Sigmoid colon (tissue), 7 donors: Measurements from ENCODE around the gene BBS5. TPM values are rescaled to one million over a fixed set of nuclear protein-coding genes. Genes with fewer than 3 reads are reported as not detected.

ENCODE experiments used
- DNase-seq: peaks from one replicate; pipeline ENCODE4 v3.0.0-alpha.2; 2019
- H3K27ac ChIP-seq, 4 donors: fragments of 200-600 bp; sonication (generic); one replicate each; pipeline ENCODE4 v1.5.1; 2016 to 2019; ENCODE audit warnings: mild to moderate bottlenecking in 1 of 4
- H3K27me3 ChIP-seq, 3 donors: fragments of 200-600 bp; sonication (generic); one replicate each; pipeline ENCODE4 v1.5.1; 2019; ENCODE audit warnings: mild to moderate bottlenecking in 1 of 3
- H3K36me3 ChIP-seq, 4 donors: fragments of 200-600 bp; sonication (generic); one replicate each; pipeline ENCODE4 v1.5.1; 2016 to 2019
- H3K4me1 ChIP-seq, 4 donors: fragments of 200-600 bp; sonication (generic); one replicate each; pipeline ENCODE4 v1.5.1; 2017 to 2019
- H3K4me3 ChIP-seq, 4 donors: fragments of 200-600 bp; sonication (generic); one replicate each; pipeline ENCODE4 v1.5.1; 2017 to 2019; ENCODE audit warnings: mild to moderate bottlenecking in 2 of 4, moderate library complexity in 1 of 4
- H3K9me3 ChIP-seq, 4 donors: fragments of 200-600 bp in 3 of 4; sonication (generic) in 3 of 4; one replicate each; pipeline versions ENCODE4 v1.5.1 to v1.6.1; 2013 to 2019
- EP300 ChIP-seq, 4 donors: sonication (generic); formaldehyde crosslinking; IDR thresholded peaks; one replicate each; pipeline ENCODE4 v1.6.1; 2017; ENCODE audit warnings: antibody characterized with exemption in 4 of 4
- POLR2A ChIP-seq, 2 donors: fragments of 450-650 bp; IDR thresholded peaks; one replicate each; pipeline ENCODE4 v1.6.1; 2016; ENCODE audit warnings: antibody characterized with exemption in 2 of 2, mild to moderate bottlenecking in 2 of 2, moderate library complexity in 2 of 2
- POLR2AphosphoS5 ChIP-seq, 4 donors: sonication (generic); formaldehyde crosslinking; IDR thresholded peaks; one replicate each; pipeline ENCODE4 v1.6.1; 2017; ENCODE audit warnings: antibody characterized with exemption in 4 of 4
- WGBS, 2 donors: extraction: QIAGEN DNeasy Blood & Tissue Kit; methylation state at CpG; one replicate each; pipeline ENCODE4 v1.1.7; 2013; 5-methylcytosine and 5-hydroxymethylcytosine counted together
- intact Hi-C: fragments of 100-400 bp; cut with DNase I; formaldehyde crosslinking; loops from one replicate; pipeline ENCODE4 v1.15.1; 2023
- polyA plus RNA-seq, 3 donors: library from polyadenylated mRNA; stranded (reverse); fragments of 200-250 nt; gene quantifications; one replicate each; pipeline ENCODE4 v1.2.3, GENCODE V29; 2013
- total RNA-seq, 4 donors: library from RNA; depleted of rRNA; stranded (reverse); fragments of >200 nt; gene quantifications; one replicate each; pipeline ENCODE4 v1.1.0, GENCODE V29; 2016
- TF ChIP-seq, protein P1 (sequence below), 4 experiments: fragments of 450-650 bp in 3 of 4; fragments of 200-600 bp in 1 of 4; IDR thresholded peaks; one replicate each; pipeline ENCODE4 v1.5.1; 2016 to 2019; ENCODE audit warnings: antibody characterized with exemption in 4 of 4, mild to moderate bottlenecking in 3 of 4, moderate library complexity in 2 of 4
- donor health status: healthy with polysubstance abuse.
- donor health status: Bipolar disorder and iron deficiency.
- donor health status: healthy.

The BBS5 gene
- total and polyA plus RNA-seq, 7 donors, result 0.92 to 9.5 (median 8.2) TPM

DNA sequence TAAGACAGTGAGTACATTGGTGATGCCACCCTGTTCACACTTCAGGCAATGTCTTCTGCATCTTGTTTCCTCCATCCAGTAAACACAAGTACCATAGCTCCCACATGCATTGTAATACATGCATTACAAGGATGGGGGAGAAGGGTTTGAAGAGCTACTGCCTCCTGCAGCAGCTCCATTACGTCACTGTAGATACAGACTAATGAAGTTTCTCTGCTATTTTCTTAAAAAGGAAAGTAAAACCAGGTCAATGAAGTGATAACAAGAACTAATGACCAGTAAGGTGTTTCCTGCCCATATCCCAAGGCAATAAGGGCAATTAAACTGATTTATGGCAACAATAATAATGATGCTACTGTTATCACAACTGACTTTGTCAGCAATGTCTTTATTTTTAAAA, 18.2 kb upstream of the BBS5 start:
- DNase-seq, result no peak
- 89 to 90% methylated on average over 1 of the region's 1 CpG for WGBS, 2 donors
- intact Hi-C loops, result loop anchor here (10.0 kb wide), 1 partner anchor 486 kb away; no protein-coding TSS in a partner anchor
- H3K36me3 ChIP-seq, result no peaks in the 10 kb centered on the region
- H3K27me3 ChIP-seq, result no peaks in the 10 kb centered on the region
- H3K9me3 ChIP-seq, result no peaks in the 10 kb centered on the region
- no peak overlapping the region for H3K27ac ChIP-seq
- H3K4me1 ChIP-seq, result peaks cover 0 to 8% (median 6%) of the 10 kb centered on the region in 4 donors
- TF ChIP-seq, protein P1, sequence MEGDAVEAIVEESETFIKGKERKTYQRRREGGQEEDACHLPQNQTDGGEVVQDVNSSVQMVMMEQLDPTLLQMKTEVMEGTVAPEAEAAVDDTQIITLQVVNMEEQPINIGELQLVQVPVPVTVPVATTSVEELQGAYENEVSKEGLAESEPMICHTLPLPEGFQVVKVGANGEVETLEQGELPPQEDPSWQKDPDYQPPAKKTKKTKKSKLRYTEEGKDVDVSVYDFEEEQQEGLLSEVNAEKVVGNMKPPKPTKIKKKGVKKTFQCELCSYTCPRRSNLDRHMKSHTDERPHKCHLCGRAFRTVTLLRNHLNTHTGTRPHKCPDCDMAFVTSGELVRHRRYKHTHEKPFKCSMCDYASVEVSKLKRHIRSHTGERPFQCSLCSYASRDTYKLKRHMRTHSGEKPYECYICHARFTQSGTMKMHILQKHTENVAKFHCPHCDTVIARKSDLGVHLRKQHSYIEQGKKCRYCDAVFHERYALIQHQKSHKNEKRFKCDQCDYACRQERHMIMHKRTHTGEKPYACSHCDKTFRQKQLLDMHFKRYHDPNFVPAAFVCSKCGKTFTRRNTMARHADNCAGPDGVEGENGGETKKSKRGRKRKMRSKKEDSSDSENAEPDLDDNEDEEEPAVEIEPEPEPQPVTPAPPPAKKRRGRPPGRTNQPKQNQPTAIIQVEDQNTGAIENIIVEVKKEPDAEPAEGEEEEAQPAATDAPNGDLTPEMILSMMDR (IDR thresholded peaks at IDR 0.05), result no peak
- TF ChIP-seq EP300 (IDR thresholded peaks at IDR 0.05) (no peak), POLR2AphosphoS5 (IDR thresholded peaks at IDR 0.05) (no peak), POLR2A (IDR thresholded peaks at IDR 0.05) (no peak)
- no peak overlapping the region for H3K4me3 ChIP-seq

DNA sequence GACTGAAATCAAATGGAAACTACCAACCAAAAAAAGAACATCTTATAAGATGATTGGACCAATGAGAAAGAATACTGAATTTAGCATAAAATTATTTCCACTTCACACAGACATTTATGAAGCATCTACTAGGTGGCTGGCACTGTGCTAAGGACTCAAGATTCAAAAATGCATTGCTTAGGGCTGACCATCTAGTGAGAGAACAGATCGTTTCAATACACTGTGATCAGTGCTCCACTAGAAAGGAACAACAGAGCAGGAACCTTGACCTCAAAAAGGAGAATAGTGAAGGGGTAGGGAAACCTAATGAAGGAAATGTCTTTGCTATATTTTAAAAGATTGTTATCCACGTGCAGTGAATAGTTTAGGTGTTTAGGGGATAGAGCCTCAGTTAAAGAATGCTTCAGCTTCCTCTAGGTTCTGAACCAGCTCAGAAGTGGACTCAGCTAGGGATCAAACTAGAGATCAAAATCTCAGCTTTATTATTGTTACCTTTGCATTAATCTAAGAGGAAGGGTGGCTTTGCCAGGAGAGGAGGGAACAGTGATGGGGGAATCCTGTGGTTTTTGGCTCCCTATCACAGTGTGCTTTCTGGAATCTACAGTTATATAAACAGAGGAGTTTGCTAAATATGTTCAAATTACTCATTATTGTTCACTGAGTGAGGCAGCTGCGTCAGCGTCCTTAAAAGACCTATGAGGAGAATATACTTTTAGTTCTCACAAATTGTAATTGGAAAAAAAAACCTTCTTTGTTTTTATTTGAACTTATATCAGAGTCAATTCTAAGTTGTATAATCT, 16.2 kb upstream of the BBS5 start:
- H3K27me3 ChIP-seq, result no peaks in the 10 kb centered on the region
- no peaks in the 10 kb centered on the region for H3K9me3 ChIP-seq
- DNase-seq, result no peak
- intact Hi-C loops, result loop anchor here (10.0 kb wide), 1 partner anchor 488 kb away; no protein-coding TSS in a partner anchor
- TF ChIP-seq EP300 (IDR thresholded peaks at IDR 0.05) (no peak), POLR2AphosphoS5 (IDR thresholded peaks at IDR 0.05) (no peak), POLR2A (IDR thresholded peaks at IDR 0.05) (no peak)
- TF ChIP-seq, protein P1 (IDR thresholded peaks at IDR 0.05), result no peak
- H3K4me1 ChIP-seq, result peaks cover 0 to 8% (median 6%) of the 10 kb centered on the region in 4 donors
- 42 to 65% methylated on average over 4 of the region's 4 CpGs for WGBS, 2 donors
- no peak overlapping the region for H3K27ac ChIP-seq
- no peak overlapping the region for H3K4me3 ChIP-seq
- H3K36me3 ChIP-seq, result no peaks in the 10 kb centered on the region

DNA sequence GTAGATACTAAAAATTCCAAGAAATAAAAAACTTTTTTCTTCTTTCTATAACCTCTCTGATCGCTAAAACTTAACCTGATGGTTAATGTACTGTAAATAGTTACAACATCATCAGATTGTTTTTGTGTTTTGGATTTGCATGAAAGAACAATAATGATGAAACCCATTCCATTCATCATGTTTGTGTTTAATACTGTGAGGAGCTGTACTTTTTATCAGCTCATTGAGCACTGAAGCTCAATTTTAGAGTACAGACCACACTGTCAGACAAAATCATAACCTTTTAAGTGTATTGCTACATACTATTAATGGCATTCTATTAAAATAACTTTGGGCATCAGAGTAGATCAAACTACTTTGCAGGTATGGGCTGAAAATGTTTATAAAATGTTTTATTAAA, 14.8 kb upstream of the BBS5 start:
- Histone ChIP-seq H3K4me1 (peaks cover 0 to 8% (median 6%) of the 10 kb centered on the region in 4 donors), H3K4me3 (no peak overlapping the region), H3K27me3 (no peaks in the 10 kb centered on the region), H3K36me3 (no peaks in the 10 kb centered on the region), H3K27ac (no peak overlapping the region), H3K9me3 (no peaks in the 10 kb centered on the region)
- intact Hi-C loops, result loop anchor here (10.0 kb wide), 1 partner anchor 490 kb away; no protein-coding TSS in a partner anchor
- WGBS, 2 donors, result 86 to 94% methylated on average over 1 of the region's 1 CpG
- TF ChIP-seq, protein P1 (IDR thresholded peaks at IDR 0.05), result no peak
- TF ChIP-seq POLR2A (IDR thresholded peaks at IDR 0.05), result no peak
- TF ChIP-seq EP300 (IDR thresholded peaks at IDR 0.05), result no peak
- no peak for TF ChIP-seq POLR2AphosphoS5 (IDR thresholded peaks at IDR 0.05)
- DNase-seq, result no peak

DNA sequence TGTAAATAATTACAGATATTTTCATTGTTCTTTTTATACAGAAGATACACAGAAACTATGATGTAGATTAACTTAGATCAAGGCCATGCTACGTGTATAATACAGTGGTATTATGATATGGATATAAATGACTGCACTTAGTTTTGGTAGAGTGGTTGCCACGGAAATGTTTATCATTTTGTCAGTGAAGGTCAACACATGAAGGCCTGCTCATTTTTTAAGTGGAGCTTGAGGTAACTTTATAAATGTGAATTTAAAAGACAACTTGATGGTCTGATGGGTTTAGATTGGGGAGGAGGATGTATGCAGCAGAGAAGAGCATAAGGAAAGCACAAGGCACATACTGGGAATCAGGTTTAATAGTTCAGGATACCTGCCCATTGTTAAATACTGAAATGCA, 14.4 kb upstream of the BBS5 start:
- DNase-seq, result no peak
- H3K27me3 ChIP-seq, result no peaks in the 10 kb centered on the region
- H3K9me3 ChIP-seq, result no peaks in the 10 kb centered on the region
- no peak overlapping the region for H3K27ac ChIP-seq
- intact Hi-C loops, result loop anchor here (10.0 kb wide), 1 partner anchor 490 kb away; no protein-coding TSS in a partner anchor
- TF ChIP-seq POLR2A (IDR thresholded peaks at IDR 0.05) (no peak), EP300 (IDR thresholded peaks at IDR 0.05) (no peak), POLR2AphosphoS5 (IDR thresholded peaks at IDR 0.05) (no peak)
- TF ChIP-seq, protein P1 (IDR thresholded peaks at IDR 0.05), result no peak
- no peak overlapping the region for H3K4me3 ChIP-seq
- WGBS, 2 donors, result 39 to 68% methylated on average over 2 of the region's 2 CpGs
- H3K36me3 ChIP-seq, result no peaks in the 10 kb centered on the region
- peaks cover 0 to 8% (median 6%) of the 10 kb centered on the region in 4 donors for H3K4me1 ChIP-seq
